Measurements from ENCODE around the gene TMEM45A. TPM values are rescaled to one million over a fixed set of nuclear protein-coding genes. Genes with fewer than 3 reads are reported as not detected.
A peak's percentile ranks its signal among the peaks of the same experiment; 100 is the strongest.

The TMEM45A gene
- total RNA-seq, 1 experiment from 2014 or later, result 6.6 TPM

DNA sequence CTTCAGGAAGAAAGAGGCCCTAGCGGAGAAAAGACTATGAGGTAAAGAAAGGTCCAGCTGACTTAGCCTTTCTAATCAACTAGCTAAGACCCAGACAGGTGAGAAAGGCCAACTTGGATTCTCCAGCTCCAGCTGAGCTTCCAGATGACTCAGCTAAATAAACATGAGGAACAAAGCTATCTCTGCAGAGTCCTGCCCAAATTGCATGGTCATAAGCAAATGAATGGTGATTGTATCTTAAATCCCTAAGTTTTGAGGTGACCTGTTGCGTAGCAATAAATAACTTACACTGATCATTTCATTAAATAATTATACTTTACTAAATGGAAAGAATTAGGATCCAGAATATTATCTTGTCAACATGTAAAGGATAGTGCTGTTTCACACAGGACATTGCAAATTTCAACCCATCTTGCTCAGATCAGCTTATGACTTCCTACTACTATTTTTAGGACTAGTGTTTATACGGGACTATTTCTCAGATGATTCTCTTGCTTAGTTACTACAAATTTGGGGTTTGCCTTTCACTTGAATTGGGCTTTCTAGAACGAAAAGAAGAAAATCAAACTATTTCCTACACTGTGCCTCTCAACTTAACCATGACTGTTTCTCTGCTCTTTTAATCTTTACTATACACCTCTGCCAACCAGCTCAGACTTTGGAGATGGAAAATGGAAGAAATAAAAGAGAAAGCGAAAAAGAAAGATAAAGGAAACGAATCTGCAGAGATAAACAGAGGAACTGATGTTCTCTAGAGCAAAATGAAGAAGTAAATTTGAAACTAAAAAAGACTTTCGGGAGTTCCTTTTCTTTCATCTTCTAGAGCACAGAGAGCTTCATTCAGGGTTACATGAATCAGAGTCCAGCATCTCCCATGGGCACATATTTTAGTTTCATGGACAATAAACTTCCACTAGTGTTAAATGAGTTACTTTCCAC lies 110.4 kb downstream of the TMEM45A start:
- peaks cover 14% of the 10 kb centered on the region; the same call in 1 of the 2 replicates for H3K9me3 Mint-ChIP-seq
- POLR2A ChIA-PET, result interaction anchor here (1.5 kb wide), 1 partner anchor 11 kb away, joined by 7 read pairs; no protein-coding TSS in a partner anchor

DNA sequence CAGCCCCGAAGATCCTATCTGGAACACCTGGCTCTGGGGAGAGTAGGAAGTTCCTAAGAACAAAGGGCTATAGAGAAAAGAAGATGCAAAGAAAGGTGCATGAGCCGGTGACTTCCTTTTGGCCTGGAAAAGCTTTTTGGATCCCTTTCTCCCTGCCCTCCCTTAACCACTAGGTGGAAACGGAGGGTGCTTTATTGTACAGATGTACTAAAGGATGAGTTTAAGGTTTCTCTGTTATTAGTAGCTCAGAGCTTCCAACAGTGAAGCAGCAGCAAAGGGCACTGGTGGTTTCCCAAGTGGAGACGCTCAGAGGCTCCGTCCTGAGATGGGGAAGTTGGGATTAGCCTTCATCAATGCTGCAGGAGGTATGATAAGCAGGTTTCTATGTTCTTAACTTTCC lies 111.0 kb downstream of the TMEM45A start:
- CTCF ChIA-PET, result interaction anchor here (0.5 to 4.1 kb wide), 14 partner anchors 9 to 352 kb away, joined by 3 to 43 read pairs (median 3); partner anchors contain the start of gene NIT2
- DNase-seq (ENCODE audit: low spot score) (no peak), ATAC-seq (peak; percentile 86)
- Mint-ChIP-seq H3K27me3 (ENCODE audit: low read depth) (no peaks in the 10 kb centered on the region), H3K27ac (peak overlapping the region; percentile 63; the same call in 1 of the 2 replicates), H3K36me3 (peaks cover 2% of the 10 kb centered on the region; the same call in 1 of the 2 replicates), H3K4me3 (no peak overlapping the region), H3K9me3 (peaks cover 14% of the 10 kb centered on the region; the same call in 1 of the 2 replicates), H3K4me1 (peaks cover 25% of the 10 kb centered on the region)
- POLR2A ChIA-PET, result interaction anchor here (1.5 kb wide), 1 partner anchor 11 kb away, joined by 7 read pairs; no protein-coding TSS in a partner anchor
- TF ChIP-seq, protein P1, sequence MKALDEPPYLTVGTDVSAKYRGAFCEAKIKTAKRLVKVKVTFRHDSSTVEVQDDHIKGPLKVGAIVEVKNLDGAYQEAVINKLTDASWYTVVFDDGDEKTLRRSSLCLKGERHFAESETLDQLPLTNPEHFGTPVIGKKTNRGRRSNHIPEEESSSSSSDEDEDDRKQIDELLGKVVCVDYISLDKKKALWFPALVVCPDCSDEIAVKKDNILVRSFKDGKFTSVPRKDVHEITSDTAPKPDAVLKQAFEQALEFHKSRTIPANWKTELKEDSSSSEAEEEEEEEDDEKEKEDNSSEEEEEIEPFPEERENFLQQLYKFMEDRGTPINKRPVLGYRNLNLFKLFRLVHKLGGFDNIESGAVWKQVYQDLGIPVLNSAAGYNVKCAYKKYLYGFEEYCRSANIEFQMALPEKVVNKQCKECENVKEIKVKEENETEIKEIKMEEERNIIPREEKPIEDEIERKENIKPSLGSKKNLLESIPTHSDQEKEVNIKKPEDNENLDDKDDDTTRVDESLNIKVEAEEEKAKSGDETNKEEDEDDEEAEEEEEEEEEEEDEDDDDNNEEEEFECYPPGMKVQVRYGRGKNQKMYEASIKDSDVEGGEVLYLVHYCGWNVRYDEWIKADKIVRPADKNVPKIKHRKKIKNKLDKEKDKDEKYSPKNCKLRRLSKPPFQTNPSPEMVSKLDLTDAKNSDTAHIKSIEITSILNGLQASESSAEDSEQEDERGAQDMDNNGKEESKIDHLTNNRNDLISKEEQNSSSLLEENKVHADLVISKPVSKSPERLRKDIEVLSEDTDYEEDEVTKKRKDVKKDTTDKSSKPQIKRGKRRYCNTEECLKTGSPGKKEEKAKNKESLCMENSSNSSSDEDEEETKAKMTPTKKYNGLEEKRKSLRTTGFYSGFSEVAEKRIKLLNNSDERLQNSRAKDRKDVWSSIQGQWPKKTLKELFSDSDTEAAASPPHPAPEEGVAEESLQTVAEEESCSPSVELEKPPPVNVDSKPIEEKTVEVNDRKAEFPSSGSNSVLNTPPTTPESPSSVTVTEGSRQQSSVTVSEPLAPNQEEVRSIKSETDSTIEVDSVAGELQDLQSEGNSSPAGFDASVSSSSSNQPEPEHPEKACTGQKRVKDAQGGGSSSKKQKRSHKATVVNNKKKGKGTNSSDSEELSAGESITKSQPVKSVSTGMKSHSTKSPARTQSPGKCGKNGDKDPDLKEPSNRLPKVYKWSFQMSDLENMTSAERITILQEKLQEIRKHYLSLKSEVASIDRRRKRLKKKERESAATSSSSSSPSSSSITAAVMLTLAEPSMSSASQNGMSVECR (CRISPR knock-in tag; IDR thresholded peaks at IDR 0.05; ENCODE audit: borderline replicate concordance), result no peak
- no peak for TF ChIP-seq SOX15 (CRISPR knock-in tag; IDR thresholded peaks at IDR 0.05)
- TF ChIP-seq, protein P2, sequence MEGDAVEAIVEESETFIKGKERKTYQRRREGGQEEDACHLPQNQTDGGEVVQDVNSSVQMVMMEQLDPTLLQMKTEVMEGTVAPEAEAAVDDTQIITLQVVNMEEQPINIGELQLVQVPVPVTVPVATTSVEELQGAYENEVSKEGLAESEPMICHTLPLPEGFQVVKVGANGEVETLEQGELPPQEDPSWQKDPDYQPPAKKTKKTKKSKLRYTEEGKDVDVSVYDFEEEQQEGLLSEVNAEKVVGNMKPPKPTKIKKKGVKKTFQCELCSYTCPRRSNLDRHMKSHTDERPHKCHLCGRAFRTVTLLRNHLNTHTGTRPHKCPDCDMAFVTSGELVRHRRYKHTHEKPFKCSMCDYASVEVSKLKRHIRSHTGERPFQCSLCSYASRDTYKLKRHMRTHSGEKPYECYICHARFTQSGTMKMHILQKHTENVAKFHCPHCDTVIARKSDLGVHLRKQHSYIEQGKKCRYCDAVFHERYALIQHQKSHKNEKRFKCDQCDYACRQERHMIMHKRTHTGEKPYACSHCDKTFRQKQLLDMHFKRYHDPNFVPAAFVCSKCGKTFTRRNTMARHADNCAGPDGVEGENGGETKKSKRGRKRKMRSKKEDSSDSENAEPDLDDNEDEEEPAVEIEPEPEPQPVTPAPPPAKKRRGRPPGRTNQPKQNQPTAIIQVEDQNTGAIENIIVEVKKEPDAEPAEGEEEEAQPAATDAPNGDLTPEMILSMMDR (IDR thresholded peaks at IDR 0.05), result peak; percentile 20; the same call in 1 of the 2 replicates

More for the DNA sequence above, 110.4 kb downstream of the TMEM45A start:
- Mint-ChIP-seq H3K36me3 (peaks cover 2% of the 10 kb centered on the region; the same call in 1 of the 2 replicates), H3K27ac (no peak overlapping the region), H3K4me1 (peaks cover 25% of the 10 kb centered on the region), H3K27me3 (ENCODE audit: low read depth) (no peaks in the 10 kb centered on the region), H3K4me3 (no peak overlapping the region)
- no peak for TF ChIP-seq FOXP1 (CRISPR knock-in tag; IDR thresholded peaks at IDR 0.05; ENCODE audit: borderline replicate concordance)
- no peak for TF ChIP-seq ESRRA (CRISPR knock-in tag; IDR thresholded peaks at IDR 0.05; ENCODE audit: borderline replicate concordance)
- no peak for TF ChIP-seq NFATC4 (CRISPR knock-in tag; IDR thresholded peaks at IDR 0.05)
- ATAC-seq (peak; percentile 38), DNase-seq (ENCODE audit: low spot score) (no peak)
- CTCF ChIA-PET, result interaction anchor here (1.1 to 4.1 kb wide), 11 partner anchors 12 to 291 kb away, joined by 3 to 43 read pairs (median 7); partner anchors contain the start of gene NIT2

DNA sequence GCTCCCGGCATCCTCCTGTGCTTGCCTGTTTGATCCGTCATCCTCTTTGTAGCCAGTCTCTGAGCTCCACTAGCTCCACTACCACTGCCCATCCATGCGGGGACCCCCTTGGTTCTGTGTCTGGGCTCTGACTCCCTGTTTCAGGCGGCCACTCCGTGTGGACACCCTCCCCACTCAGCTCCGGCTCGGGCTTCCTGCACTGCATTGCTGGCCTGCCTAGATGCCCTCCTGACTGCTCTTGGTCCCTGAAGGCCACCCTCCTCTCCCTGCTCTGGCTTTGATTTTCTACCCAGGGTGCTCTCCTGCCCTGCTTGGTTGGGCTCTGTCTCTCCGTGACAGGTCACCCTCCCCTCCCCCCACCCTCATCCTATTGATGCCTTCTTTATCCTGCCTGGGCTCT lies 112.9 kb downstream of the TMEM45A start:
- TF ChIP-seq, protein P3, sequence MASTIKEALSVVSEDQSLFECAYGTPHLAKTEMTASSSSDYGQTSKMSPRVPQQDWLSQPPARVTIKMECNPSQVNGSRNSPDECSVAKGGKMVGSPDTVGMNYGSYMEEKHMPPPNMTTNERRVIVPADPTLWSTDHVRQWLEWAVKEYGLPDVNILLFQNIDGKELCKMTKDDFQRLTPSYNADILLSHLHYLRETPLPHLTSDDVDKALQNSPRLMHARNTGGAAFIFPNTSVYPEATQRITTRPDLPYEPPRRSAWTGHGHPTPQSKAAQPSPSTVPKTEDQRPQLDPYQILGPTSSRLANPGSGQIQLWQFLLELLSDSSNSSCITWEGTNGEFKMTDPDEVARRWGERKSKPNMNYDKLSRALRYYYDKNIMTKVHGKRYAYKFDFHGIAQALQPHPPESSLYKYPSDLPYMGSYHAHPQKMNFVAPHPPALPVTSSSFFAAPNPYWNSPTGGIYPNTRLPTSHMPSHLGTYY (CRISPR knock-in tag; IDR thresholded peaks at IDR 0.05), result no peak
- TF ChIP-seq ZNF396 (CRISPR knock-in tag; IDR thresholded peaks at IDR 0.05; ENCODE audit: borderline replicate concordance) (no peak), FOXJ3 (CRISPR knock-in tag; IDR thresholded peaks at IDR 0.05; ENCODE audit: borderline replicate concordance) (no peak)
- TF ChIP-seq, protein P4, sequence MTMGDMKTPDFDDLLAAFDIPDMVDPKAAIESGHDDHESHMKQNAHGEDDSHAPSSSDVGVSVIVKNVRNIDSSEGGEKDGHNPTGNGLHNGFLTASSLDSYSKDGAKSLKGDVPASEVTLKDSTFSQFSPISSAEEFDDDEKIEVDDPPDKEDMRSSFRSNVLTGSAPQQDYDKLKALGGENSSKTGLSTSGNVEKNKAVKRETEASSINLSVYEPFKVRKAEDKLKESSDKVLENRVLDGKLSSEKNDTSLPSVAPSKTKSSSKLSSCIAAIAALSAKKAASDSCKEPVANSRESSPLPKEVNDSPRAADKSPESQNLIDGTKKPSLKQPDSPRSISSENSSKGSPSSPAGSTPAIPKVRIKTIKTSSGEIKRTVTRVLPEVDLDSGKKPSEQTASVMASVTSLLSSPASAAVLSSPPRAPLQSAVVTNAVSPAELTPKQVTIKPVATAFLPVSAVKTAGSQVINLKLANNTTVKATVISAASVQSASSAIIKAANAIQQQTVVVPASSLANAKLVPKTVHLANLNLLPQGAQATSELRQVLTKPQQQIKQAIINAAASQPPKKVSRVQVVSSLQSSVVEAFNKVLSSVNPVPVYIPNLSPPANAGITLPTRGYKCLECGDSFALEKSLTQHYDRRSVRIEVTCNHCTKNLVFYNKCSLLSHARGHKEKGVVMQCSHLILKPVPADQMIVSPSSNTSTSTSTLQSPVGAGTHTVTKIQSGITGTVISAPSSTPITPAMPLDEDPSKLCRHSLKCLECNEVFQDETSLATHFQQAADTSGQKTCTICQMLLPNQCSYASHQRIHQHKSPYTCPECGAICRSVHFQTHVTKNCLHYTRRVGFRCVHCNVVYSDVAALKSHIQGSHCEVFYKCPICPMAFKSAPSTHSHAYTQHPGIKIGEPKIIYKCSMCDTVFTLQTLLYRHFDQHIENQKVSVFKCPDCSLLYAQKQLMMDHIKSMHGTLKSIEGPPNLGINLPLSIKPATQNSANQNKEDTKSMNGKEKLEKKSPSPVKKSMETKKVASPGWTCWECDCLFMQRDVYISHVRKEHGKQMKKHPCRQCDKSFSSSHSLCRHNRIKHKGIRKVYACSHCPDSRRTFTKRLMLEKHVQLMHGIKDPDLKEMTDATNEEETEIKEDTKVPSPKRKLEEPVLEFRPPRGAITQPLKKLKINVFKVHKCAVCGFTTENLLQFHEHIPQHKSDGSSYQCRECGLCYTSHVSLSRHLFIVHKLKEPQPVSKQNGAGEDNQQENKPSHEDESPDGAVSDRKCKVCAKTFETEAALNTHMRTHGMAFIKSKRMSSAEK (CRISPR knock-in tag; IDR thresholded peaks at IDR 0.05; ENCODE audit: borderline replicate concordance), result no peak
- Mint-ChIP-seq H3K9me3 (peaks cover 14% of the 10 kb centered on the region; the same call in 1 of the 2 replicates), H3K27me3 (ENCODE audit: low read depth) (no peaks in the 10 kb centered on the region), H3K27ac (no peak overlapping the region), H3K36me3 (peaks cover 2% of the 10 kb centered on the region; the same call in 1 of the 2 replicates), H3K4me3 (no peak overlapping the region), H3K4me1 (peaks cover 26% of the 10 kb centered on the region)
- no peak for DNase-seq (ENCODE audit: low spot score)
- CTCF ChIA-PET, result interaction anchor here (0.7 to 4.1 kb wide), 3 partner anchors 15 to 191 kb away, joined by 3 to 43 read pairs (median 4); no protein-coding TSS in a partner anchor
- ATAC-seq, result peak; percentile 31
- POLR2A ChIA-PET, result no interaction called here
